A375 (cell line): ENCODE measurements around the gene LRGUK. TPM values are rescaled to one million over a fixed set of nuclear protein-coding genes. Genes with fewer than 3 reads are reported as not detected.

Experiments
- total RNA-seq: library from RNA; depleted of rRNA; stranded (reverse); fragments of >200 nt; shearing (Covaris generic); gene quantifications from 2 replicates; pipeline ENCODE4 v1.2.3, GENCODE V29; 2014; rRNA removed

Gene LRGUK, protein sequence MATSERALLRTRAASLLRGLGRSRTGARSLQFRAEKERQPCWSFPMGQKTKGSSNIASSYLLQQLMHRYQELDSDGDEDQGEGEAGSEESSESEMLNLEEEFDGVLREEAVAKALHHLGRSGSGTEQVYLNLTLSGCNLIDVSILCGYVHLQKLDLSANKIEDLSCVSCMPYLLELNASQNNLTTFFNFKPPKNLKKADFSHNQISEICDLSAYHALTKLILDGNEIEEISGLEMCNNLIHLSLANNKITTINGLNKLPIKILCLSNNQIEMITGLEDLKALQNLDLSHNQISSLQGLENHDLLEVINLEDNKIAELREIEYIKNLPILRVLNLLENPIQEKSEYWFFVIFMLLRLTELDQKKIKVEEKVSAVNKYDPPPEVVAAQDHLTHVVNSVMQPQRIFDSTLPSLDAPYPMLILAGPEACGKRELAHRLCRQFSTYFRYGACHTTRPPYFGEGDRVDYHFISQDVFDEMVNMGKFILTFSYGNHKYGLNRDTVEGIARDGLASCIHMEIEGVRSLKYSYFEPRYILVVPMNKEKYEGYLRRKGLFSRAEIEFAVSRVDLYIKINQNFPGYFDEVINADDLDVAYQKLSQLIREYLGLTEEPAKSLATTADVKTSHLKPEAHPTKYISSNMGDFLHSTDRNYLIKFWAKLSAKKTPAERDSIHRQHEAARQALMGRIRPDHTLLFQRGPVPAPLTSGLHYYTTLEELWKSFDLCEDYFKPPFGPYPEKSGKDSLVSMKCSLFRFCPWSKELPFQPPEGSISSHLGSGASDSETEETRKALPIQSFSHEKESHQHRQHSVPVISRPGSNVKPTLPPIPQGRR
- total RNA-seq, result 0.24 and 0.57 TPM in 2 replicates

DNA sequence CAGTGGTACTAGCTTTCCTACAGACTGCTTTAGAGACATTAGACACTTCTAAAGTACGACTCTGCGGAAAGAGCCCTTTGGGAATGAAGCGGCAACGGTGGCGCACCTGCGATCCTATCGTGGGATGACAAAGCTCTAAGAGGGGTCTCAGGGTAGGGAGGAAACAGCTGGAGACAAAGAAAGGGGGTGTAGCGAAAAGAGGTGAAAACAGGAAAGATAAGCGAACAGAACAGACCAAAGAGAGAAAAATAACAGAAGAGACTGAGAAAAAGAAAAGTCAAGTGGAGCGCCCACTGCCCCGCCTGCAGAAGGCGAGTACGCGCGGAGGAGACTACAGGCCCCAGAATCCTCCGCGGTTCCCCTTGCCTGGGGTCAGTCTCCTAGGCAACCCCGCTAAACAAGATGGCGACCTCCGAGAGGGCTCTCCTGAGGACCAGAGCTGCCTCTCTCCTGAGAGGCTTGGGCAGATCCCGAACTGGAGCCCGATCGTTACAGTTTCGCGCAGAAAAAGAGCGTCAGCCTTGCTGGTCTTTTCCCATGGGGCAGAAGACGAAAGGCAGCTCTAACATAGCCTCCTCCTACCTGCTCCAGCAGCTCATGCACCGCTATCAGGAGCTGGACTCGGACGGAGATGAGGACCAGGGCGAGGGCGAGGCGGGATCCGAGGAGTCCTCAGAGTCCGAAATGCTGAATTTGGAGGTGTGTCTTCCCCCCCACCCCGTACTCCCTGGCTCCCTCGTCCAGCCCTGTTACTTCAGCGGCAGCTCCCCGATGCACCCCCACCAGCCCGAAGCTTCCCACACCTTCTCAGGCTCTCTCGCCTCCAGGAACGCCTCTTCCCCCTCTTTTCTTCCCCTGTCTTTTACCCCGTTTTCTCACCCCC lies at the start of gene LRGUK:
Gene LRGUK (plus strand): TSS at position 375 of the 883 bp plus-strand sequence. CDS start 28 bp downstream, at position 403.

Other genes with a start within 250 kb of the LRGUK start
- 43.0 and 49.1 TPM in 2 replicates for gene SLC35B4, start 189.6 kb downstream of the LRGUK start, total RNA-seq